Effector memory CD8-positive, alpha-beta T cell (primary cell): ENCODE results near the gene FBXO39.
"Not testable (repeated sequence)": the region's sequence is repeated elsewhere in the genome, so short reads cannot be mapped to it uniquely, and the experiment has no call there.

Experiments
- ATAC-seq: fragments of 150-1000 bp; cut with Tn5 transposase; replicated peaks from 2 replicates; pipeline ENCODE4 v1.10.0; 2021; ENCODE audit warnings: mild to moderate bottlenecking, moderate library complexity
- DNase-seq, 3 experiments: peaks; one replicate each; pipeline ENCODE4 v3.0.0; 2021
- H3K27ac Mint-ChIP-seq, 2 donors: one replicate each; pipeline ENCODE4 v1.8.0; 2022; ENCODE audit warnings: mild to moderate bottlenecking in 2 of 2, mixed read lengths in 2 of 2, moderate library complexity in 2 of 2
- H3K27me3 Mint-ChIP-seq, 2 donors: one replicate each; pipeline ENCODE4 v1.8.0; 2022; ENCODE audit warnings: mixed read lengths in 2 of 2
- H3K36me3 Mint-ChIP-seq: one replicate; pipeline ENCODE4 v1.8.0; 2022; ENCODE audit warnings: mild to moderate bottlenecking, moderate library complexity, mixed read lengths; ENCODE audit not compliant: insufficient read depth
- H3K4me1 Mint-ChIP-seq, 2 donors: one replicate each; pipeline ENCODE4 v1.8.0; 2022; ENCODE audit warnings: low read depth in 2 of 2, mixed read lengths in 2 of 2
- H3K4me3 Mint-ChIP-seq, 2 donors: one replicate each; pipeline ENCODE4 v1.8.0; 2022; ENCODE audit warnings: mild to moderate bottlenecking in 2 of 2, mixed read lengths in 2 of 2, moderate library complexity in 2 of 2
- H3K9me3 Mint-ChIP-seq, 2 donors: one replicate each; pipeline ENCODE4 v1.8.0; 2022; ENCODE audit warnings: mixed read lengths in 2 of 2
- total RNA-seq, 9 experiments: gene quantifications; one replicate each; lab custom pipeline; 2026; lab: John Stamatoyannopoulos, UW

Gene FBXO39
- 0 to 0.68 (median 0.21) reads per million in 9 experiments for total RNA-seq

- H3K27me3 Mint-ChIP-seq = peaks cover 17 to 37% of the 10 kb centered on the region in 2 donors
- no peak within 1 kb of the TSS for H3K4me3 Mint-ChIP-seq
- peaks cover 9 to 13% of the 10 kb centered on the region in 2 donors for H3K9me3 Mint-ChIP-seq
- DNase-seq = no peak
- peaks cover 0 to 2% of the 10 kb centered on the region in 2 donors for H3K4me1 Mint-ChIP-seq
- no peak for ATAC-seq
- peaks cover 31% of the 10 kb centered on the region for H3K36me3 Mint-ChIP-seq
- no peak within 1 kb of the TSS for H3K27ac Mint-ChIP-seq
These were observed at the start of gene FBXO39 for GRCh38 chr17:6775871-6776405. Gene FBXO39, plus strand, starts transcription at chr17:6776215. Its CDS starts 3,654 bp downstream, at chr17:6779869.

- Mint-ChIP-seq H3K27ac (no peak overlapping the region), H3K27me3 (peaks cover 24 to 27% of the 10 kb centered on the region in 2 donors), H3K4me3 (no peak overlapping the region), H3K9me3 (no peaks in the 10 kb centered on the region), H3K4me1 (no peaks in the 10 kb centered on the region), H3K36me3 (no peaks in the 10 kb centered on the region)
- DNase-seq (no peak), ATAC-seq (no peak)
These were observed 46.5 kb upstream of the FBXO39 start for GRCh38 chr17:6729531-6729930.

GRCh38 chr17:6746665-6747064, 29.4 kb upstream of the FBXO39 start:
- not testable (repeated sequence) for ATAC-seq, H3K36me3 Mint-ChIP-seq, H3K4me3 Mint-ChIP-seq, H3K27ac Mint-ChIP-seq, H3K9me3 Mint-ChIP-seq, DNase-seq, H3K4me1 Mint-ChIP-seq
- peaks cover 42 to 48% of the 10 kb centered on the region in 2 donors for H3K27me3 Mint-ChIP-seq

- H3K4me1 Mint-ChIP-seq = peaks cover 13% of the 10 kb centered on the region in 2 donors
- H3K9me3 Mint-ChIP-seq = no peaks in the 10 kb centered on the region
- DNase-seq = no peak
- peaks cover 11% of the 10 kb centered on the region for H3K36me3 Mint-ChIP-seq
- no peak for ATAC-seq
- H3K27me3 Mint-ChIP-seq = peaks cover 22 to 28% of the 10 kb centered on the region in 2 donors
- no peak overlapping the region for H3K4me3 Mint-ChIP-seq
- no peak overlapping the region for H3K27ac Mint-ChIP-seq
These were observed 27.4 kb upstream of the FBXO39 start for GRCh38 chr17:6748617-6749016.

GRCh38 chr17:6749519-6749918, 26.5 kb upstream of the FBXO39 start:
- Mint-ChIP-seq H3K27ac (no peak overlapping the region), H3K4me3 (no peak overlapping the region), H3K9me3 (no peaks in the 10 kb centered on the region), H3K27me3 (peaks cover 15 to 19% of the 10 kb centered on the region in 2 donors), H3K4me1 (peaks cover 15 to 16% of the 10 kb centered on the region in 2 donors), H3K36me3 (peaks cover 11% of the 10 kb centered on the region)
- DNase-seq (no peak), ATAC-seq (no peak)

GRCh38 chr17:6752068-6752909, 23.7 kb upstream of the FBXO39 start:
- H3K36me3 Mint-ChIP-seq = peaks cover 21% of the 10 kb centered on the region
- DNase-seq (no peak), ATAC-seq (peak; percentile 1)
- no peaks in the 10 kb centered on the region for H3K9me3 Mint-ChIP-seq
- no peak overlapping the region for H3K4me3 Mint-ChIP-seq
- H3K27me3 Mint-ChIP-seq = no peaks in the 10 kb centered on the region
- H3K4me1 Mint-ChIP-seq = peaks cover 33 to 39% of the 10 kb centered on the region in 2 donors
- H3K27ac Mint-ChIP-seq = peak overlapping the region; percentile 82 to 97

- Mint-ChIP-seq H3K4me1 (peaks cover 41 to 45% of the 10 kb centered on the region in 2 donors), H3K9me3 (no peaks in the 10 kb centered on the region), H3K36me3 (peaks cover 23% of the 10 kb centered on the region), H3K4me3 (peak overlapping the region; percentile 26 to 42), H3K27ac (peak overlapping the region; percentile 82 to 97), H3K27me3 (no peaks in the 10 kb centered on the region)
- peak; percentile 26 to 59 (median 55) for DNase-seq
- peak; percentile 75 for ATAC-seq
These were observed 23.0 kb upstream of the FBXO39 start for GRCh38 chr17:6753006-6753445.

GRCh38 chr17:6753546-6753945, 22.5 kb upstream of the FBXO39 start:
- peak overlapping the region; percentile 82 to 97 for H3K27ac Mint-ChIP-seq
- peak overlapping the region; percentile 26 to 42 for H3K4me3 Mint-ChIP-seq

GRCh38 chr17:6755281-6755680, 20.7 kb upstream of the FBXO39 start:
- no peak for ATAC-seq
- no peak for DNase-seq
- Mint-ChIP-seq H3K36me3 (peaks cover 41% of the 10 kb centered on the region), H3K9me3 (no peaks in the 10 kb centered on the region), H3K4me3 (peak overlapping the region; percentile 93 to 98), H3K27me3 (no peaks in the 10 kb centered on the region), H3K27ac (peak overlapping the region; percentile 94 to 97), H3K4me1 (peaks cover 49 to 51% of the 10 kb centered on the region in 2 donors)

More at GRCh38 chr17:6753546-6753945, 22.5 kb upstream of the FBXO39 start:
- DNase-seq = no peak
- ATAC-seq = no peak
- Mint-ChIP-seq H3K27me3 (no peaks in the 10 kb centered on the region), H3K9me3 (no peaks in the 10 kb centered on the region), H3K36me3 (peaks cover 28% of the 10 kb centered on the region), H3K4me1 (peaks cover 46 to 50% of the 10 kb centered on the region in 2 donors)

- H3K9me3 Mint-ChIP-seq = no peaks in the 10 kb centered on the region
- DNase-seq (peak; percentile 18 to 43 (median 35)), ATAC-seq (peak; percentile 56)
- peak within 1 kb of the TSS; percentile 94 to 97 for H3K27ac Mint-ChIP-seq
- peaks cover 42% of the 10 kb centered on the region for H3K36me3 Mint-ChIP-seq
- H3K4me1 Mint-ChIP-seq = peaks cover 49 to 51% of the 10 kb centered on the region in 2 donors
- no peaks in the 10 kb centered on the region for H3K27me3 Mint-ChIP-seq
- H3K4me3 Mint-ChIP-seq = peak within 1 kb of the TSS; percentile 93 to 98
These were observed 20.3 kb upstream of the FBXO39 start, which contains the start of gene XAF1 for GRCh38 chr17:6755731-6756184. Gene XAF1, plus strand, starts transcription at chr17:6756046. Its CDS starts 33 bp downstream, at chr17:6756079.

- H3K9me3 Mint-ChIP-seq = no peaks in the 10 kb centered on the region
- peak overlapping the region; percentile 94 to 97 for H3K27ac Mint-ChIP-seq
- peaks cover 49 to 51% of the 10 kb centered on the region in 2 donors for H3K4me1 Mint-ChIP-seq
- ATAC-seq (no peak), DNase-seq (no peak)
- peaks cover 39% of the 10 kb centered on the region for H3K36me3 Mint-ChIP-seq
- H3K27me3 Mint-ChIP-seq = no peaks in the 10 kb centered on the region
- H3K4me3 Mint-ChIP-seq = peak overlapping the region; percentile 93 to 98
These were observed 19.5 kb upstream of the FBXO39 start for GRCh38 chr17:6756425-6757031.

GRCh38 chr17:6757747-6758146, 18.3 kb upstream of the FBXO39 start:
- H3K27ac Mint-ChIP-seq = peak overlapping the region; percentile 94 to 97
- no peak for ATAC-seq
- peaks cover 42% of the 10 kb centered on the region for H3K36me3 Mint-ChIP-seq
- H3K27me3 Mint-ChIP-seq = no peaks in the 10 kb centered on the region
- peak overlapping the region; percentile 59 to 93 for H3K4me3 Mint-ChIP-seq
- no peak for DNase-seq
- peaks cover 42 to 44% of the 10 kb centered on the region in 2 donors for H3K4me1 Mint-ChIP-seq
- no peaks in the 10 kb centered on the region for H3K9me3 Mint-ChIP-seq

GRCh38 chr17:6761779-6762178, 14.2 kb upstream of the FBXO39 start:
- DNase-seq = no peak
- no peak overlapping the region for H3K4me3 Mint-ChIP-seq
- H3K4me1 Mint-ChIP-seq = peaks cover 17 to 20% of the 10 kb centered on the region in 2 donors
- H3K36me3 Mint-ChIP-seq = peaks cover 66% of the 10 kb centered on the region
- H3K27me3 Mint-ChIP-seq = no peaks in the 10 kb centered on the region
- ATAC-seq = no peak
- no peak overlapping the region for H3K27ac Mint-ChIP-seq
- peaks cover 5 to 14% of the 10 kb centered on the region in 2 donors for H3K9me3 Mint-ChIP-seq
